T-helper 2 cell (primary cell): ENCODE results near the gene TMEM72.

Experiments used
- DNase-seq, 5 experiments: peaks; one replicate each; pipeline versions ENCODE4 v3.0.0 to v3.0.0-alpha.2; 2012 to 2022

Gene TMEM72

GRCh38 chr10:44921061-44921460 lies 9.9 kb downstream of the TMEM72 start:
- no peak for DNase-seq

DNA sequence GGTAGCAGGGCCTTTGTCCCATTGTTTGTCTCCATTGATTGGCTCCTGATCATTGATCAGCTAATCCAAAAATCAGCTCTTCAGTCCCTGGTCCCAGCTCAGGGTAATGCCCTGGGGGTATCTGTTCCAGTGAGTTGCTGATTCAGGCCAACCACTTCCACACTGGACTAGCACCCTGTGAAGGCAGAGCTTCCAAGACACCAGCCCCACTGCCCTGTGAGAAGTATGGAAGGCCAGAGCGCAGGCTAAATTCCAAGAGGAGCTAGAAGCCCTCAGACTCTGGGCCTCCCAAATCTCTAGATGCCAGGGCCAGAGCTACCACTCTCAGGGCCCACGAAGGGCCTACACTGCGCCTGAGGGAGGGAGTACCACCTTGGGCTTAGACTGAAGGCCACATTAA lies 10.4 kb downstream of the TMEM72 start:
- DNase-seq: no peak

DNA sequence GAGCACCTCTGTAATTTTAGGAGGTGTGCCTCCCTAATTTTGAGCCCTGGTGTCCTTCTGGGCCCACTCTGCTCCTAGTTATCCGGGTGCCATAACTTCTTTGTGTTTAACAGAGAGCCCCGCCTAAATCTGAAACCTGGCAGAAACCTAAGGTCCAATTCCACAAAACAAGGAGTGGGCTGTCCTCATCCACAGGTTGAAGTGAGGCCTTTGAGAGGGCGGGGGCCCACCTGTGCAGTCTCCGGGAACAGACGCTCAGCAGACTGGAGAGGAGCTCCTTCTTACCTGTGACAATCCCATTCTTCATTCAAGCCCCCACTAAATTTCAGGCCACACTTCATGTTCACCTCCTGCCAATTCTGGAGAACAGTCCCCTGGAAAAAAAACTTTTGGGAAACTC lies 10.9 kb downstream of the TMEM72 start:
- no peak for DNase-seq

- no peak for DNase-seq
Observed at GRCh38 chr10:44922796-44923545, 11.8 kb downstream of the TMEM72 start.

DNA sequence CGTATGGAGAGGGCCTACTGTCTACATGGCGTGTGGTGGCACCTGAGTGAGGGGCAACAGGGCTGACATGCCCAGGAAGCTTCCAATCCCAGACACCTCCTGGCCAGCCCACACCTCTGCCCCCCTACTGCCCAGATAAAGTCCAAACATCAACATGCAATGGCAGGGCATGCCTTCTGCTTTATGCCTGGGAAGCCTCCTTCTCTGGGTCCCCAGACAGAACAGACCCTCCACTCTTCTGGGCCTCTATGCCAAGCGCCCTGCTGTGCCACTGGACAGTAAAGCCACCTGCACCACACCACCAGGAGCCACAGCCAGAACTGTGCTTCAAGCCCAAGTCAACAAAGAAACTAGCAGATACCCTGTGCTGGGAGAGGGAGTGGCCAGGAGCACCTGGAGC lies 12.5 kb downstream of the TMEM72 start:
- no peak for DNase-seq

- no peak for DNase-seq
Observed at GRCh38 chr10:44924261-44925040, 13.3 kb downstream of the TMEM72 start.

- DNase-seq: no peak
Observed at GRCh38 chr10:44925224-44925623, 14.1 kb downstream of the TMEM72 start.

GRCh38 chr10:44925811-44926750 lies 14.9 kb downstream of the TMEM72 start:
- DNase-seq: no peak

GRCh38 chr10:44926751-44927351 lies 15.7 kb downstream of the TMEM72 start:
- no peak for DNase-seq

DNA sequence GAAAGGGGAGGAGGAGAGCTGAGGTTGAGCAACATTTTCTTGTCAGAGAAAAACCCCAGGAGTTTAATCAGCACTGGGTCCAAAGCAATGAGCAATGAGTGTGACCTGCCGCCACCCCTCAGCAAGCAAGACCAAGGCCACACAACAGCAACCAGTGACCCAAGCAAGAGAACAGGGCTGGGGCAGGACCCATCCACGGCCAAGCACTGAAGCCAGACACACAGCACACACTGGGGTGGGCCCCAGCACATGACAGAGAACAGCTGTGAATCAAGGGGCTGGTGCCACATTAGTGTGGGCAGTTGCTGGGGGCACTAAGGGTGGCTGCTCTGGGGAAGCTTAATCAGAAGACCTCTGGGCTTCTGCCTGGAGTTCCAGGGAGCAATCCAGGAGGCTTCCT lies 16.2 kb downstream of the TMEM72 start:
- no peak for DNase-seq

- no peak for DNase-seq
Observed at GRCh38 chr10:44928462-44928861, 17.3 kb downstream of the TMEM72 start.

DNA sequence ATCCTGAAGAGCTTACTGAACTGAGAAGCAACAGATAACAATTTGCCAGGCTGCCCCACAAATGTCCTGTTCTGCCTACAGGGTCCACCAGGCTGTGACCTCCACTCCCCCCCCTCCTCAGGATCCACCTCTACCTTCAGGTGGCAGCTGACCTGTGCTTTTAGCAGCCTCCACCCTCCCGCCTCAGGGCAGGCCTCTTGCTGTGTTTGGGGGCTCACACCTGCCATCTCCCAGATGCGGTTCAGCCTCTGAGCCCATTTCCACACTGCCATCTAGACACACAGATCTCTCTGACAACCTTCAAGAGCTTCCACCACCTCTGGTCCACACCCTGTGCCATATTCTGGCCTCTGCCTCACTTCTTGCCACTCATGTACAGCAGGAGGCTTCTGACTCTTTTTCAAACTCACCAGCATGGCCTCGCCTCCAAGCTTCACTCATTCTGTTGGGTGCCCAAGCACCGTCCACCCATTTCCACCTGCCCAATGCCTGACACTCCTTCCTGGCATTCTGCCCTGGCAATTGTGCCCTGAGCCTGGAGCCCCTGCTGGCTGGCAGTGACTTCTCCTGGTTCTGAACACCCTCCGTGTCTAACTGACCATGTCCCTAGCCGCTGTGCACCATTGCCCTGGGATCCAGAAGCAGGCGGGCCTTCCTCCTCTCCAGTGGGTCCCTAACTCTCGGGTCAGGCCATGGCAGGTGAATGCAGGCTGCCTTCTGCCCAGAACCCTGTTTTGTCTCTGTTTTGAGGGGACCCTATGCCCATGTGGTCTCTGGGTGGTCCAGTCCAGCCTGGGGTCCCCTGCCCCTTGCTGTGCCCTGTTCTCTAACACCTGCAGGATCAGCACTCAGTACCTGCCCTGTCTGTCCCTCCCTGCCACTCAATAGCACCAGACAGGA lies 18.5 kb downstream of the TMEM72 start:
- no peak for DNase-seq

DNA sequence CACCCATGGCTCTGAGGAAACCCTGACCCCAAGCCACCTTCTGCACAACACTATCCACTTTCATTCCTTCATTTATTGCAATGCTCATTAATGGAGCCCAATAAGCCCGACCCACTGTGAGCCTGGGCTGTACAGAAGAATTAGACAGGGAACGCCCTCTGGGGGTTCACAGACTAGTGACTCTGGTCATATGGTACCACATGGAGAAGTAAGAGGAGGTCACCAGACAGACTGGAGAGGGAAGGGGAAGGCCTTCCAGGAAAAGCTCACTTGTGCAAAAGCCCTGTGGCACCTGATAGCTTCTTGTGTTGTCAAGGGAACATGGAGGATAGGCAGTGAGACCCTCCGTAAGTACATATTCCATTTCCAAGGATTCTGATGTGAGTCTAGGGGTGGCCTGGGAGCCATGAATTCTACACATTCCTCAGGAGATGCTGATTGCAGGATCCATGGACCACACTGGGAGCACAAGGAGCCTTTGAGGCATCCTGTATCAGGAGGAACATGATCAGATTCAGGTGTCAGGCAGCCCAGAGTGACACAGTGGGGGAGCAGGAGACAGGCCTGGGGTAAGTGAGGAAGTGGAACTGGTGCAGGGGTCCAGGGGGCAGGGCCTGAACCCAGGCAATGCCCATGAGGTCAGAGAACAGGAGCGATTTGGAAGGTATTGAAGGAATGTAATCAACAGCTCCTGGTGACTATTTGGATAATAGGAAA lies 19.9 kb downstream of the TMEM72 start:
- no peak for DNase-seq

DNA sequence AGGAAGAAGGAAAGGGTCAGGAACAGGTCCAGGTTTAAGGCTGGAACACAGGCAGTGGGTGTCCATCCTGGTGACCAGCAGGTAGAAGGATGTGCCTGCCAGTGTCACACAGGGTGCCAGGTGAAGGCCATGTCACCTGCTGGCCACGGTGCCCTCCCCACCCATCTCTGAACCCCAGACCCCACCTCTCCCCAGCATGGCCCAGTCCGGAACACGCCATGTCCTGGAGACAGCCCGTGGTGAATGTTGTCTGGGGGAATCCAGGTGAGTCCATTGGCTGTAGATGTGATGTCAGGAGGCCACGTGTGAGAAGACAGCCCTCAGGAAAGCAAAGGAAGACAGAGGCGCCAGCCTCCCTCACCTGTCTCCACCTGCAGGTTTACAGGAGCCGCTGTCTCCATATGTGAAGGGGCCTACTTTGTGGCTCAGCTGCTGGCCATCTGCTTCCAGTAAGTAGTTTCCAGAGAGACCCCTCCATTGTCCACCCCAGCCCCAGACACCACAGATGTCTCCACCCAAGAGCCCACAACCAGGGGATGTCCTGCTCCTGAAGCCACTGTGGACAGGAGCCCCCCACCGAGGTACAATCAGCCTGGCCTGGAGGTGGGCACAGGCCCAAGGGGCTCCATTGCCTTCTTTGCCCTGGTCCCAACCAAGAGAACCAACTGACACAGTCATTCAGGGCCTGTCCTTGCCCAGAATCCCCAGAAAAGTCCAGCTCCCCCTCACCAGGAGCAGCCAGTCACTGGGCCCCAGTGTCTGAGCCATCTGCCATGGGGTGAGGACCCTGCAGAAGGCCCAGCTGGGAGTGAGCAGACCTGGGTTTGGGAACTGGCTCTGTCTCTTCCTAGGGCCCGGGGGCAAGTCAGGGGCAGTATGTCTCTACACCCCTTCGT lies 20.7 kb downstream of the TMEM72 start:
- DNase-seq: no peak

- peak; percentile 60 to 79 (median 63) for DNase-seq
Observed at GRCh38 chr10:44932517-44933450, 21.6 kb downstream of the TMEM72 start.

DNA sequence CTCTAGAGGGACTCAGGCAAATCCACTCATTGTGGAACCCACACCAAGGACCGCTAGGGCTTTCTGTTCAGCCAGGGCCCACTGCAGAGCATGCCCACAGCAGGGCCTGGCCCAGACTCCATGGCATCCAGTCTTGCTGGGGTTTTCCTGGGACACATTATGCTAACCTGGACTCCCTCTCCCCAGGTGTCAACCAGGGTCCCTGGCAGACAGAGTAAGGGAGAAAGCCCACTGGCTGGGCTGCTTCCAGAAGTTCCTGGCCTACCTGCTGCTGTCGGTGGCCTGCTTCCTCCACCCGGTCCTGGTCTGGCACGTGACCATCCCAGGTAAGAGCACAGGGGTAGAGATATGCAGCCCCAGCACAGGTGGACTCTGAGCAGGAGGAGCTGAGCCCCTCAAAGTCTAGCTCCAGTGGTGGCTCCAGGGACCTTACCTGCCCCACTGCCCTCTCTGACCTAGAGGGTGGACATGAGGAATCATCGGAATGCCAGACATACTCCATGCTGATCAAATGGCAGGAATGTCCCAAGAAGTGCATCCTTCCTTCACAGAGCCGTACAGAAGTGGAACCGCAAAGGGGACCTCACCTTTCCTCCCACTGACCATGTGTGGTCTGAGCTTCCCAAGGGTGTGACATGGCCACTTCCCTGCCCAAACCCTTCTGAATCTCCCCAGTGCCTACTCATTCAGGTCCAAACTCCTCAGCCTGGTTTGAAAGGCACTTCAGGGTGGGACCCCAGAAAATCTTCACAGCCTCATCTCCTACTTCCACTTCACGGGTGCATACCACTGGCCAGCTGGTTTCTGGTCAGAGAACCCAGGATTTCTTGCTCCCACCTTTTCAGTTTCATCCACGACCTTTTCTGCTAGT lies 22.5 kb downstream of the TMEM72 start:
- no peak for DNase-seq

DNA sequence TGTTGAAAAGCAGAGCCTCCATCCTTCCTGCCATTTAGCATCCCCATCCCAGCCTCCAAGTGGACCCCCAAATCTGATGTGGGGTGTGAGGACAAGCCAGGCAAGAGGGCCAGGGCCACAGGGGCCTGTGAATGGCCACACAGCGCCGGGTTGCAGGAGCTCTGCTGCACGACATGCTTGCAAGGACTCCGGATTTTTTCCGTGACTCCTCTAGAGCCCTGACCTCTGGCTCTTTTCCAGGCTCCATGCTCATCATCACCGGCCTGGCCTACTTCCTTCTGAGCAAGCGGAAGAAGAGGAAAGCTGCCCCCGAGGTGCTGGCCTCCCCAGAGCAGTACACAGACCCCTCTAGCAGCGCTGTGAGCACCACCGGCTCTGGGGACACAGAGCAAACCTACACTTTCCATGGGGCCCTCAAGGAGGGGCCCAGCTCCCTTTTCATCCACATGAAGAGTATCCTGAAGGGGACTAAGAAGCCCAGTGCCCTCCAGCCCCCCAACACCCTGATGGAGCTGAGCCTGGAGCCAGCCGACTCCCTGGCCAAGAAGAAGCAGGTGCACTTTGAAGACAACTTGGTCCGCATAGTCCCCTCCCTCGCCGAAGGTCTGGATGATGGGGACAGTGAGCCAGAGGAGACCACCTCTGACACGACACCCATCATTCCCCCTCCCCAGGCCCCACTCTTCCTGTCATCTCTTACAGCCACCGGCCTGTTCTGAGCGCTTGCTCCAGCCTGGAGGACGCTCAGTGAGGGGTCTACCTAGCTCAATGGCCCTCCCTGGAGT lies 23.5 kb downstream of the TMEM72 start:
- DNase-seq: no peak
